Muscle of arm (tissue), 14 donors: ENCODE results near the gene AGTRAP. TPM values are rescaled to one million over a fixed set of nuclear protein-coding genes. Genes with fewer than 3 reads are reported as not detected.

Experiments
- DNase-seq: peaks from one replicate; pipeline ENCODE4 v3.0.0-alpha.2; 2013
- long read RNA-seq, 11 donors: transcript quantifications; one replicate each; lab custom pipeline, GENCODE V29; 2026
- polyA plus RNA-seq, 12 donors: library from polyadenylated mRNA; unstranded; fragments of 120-200 nt; gene quantifications; one replicate each; pipeline ENCODE4 v1.2.1, GENCODE V29; 2013; ENCODE audit not compliant: insufficient read length in 12 of 12

Gene AGTRAP
- polyA plus RNA-seq, result 10 to 100 TPM in 11 of 12 donors, not detected in 1; 14.0 to 24.3 (median 16.7) TPM
- long read RNA-seq, donor 1, transcript AGTRAP-201 (5 exons, 1,107 nt), result major isoform, 13 of 16 reads
- long read RNA-seq, donor 1, partial matches to known transcripts, result 0 of 16 reads
- long read RNA-seq, donor 1, other reads (novel, unspliced or antisense), result 0 of 16 reads
- long read RNA-seq, donor 2, transcript AGTRAP-201 (5 exons, 1,107 nt), result major isoform, 10 of 21 reads
- long read RNA-seq, donor 2, partial matches to known transcripts, result 9 of 21 reads
- long read RNA-seq, donor 2, other reads (novel, unspliced or antisense), result 0 of 21 reads
- long read RNA-seq, donor 3, transcript AGTRAP-201 (5 exons, 1,107 nt), result major isoform, 5 of 5 reads
- long read RNA-seq, donor 3, partial matches to known transcripts, result 0 of 5 reads
- long read RNA-seq, donor 3, other reads (novel, unspliced or antisense), result 0 of 5 reads
- long read RNA-seq, donor 4, transcript AGTRAP-201 (5 exons, 1,107 nt), result major isoform, 6 of 7 reads
- long read RNA-seq, donor 4, partial matches to known transcripts, result 0 of 7 reads
- long read RNA-seq, donor 4, other reads (novel, unspliced or antisense), result 0 of 7 reads
- long read RNA-seq, donor 5, transcript AGTRAP-203 (5 exons, 1,100 nt), result minor isoform, 5 of 38 reads
- long read RNA-seq, donor 5, transcript AGTRAP-201 (5 exons, 1,107 nt), result major isoform, 23 of 38 reads
- long read RNA-seq, donor 5, partial matches to known transcripts, result 10 of 38 reads
- long read RNA-seq, donor 5, other reads (novel, unspliced or antisense), result 0 of 38 reads
- long read RNA-seq, donor 6, transcript AGTRAP-201 (5 exons, 1,107 nt), result major isoform, 7 of 7 reads
- long read RNA-seq, donor 6, partial matches to known transcripts, result 0 of 7 reads
- long read RNA-seq, donor 6, other reads (novel, unspliced or antisense), result 0 of 7 reads
- long read RNA-seq, donor 7, transcript AGTRAP-201 (5 exons, 1,107 nt), result major isoform, 9 of 10 reads
- long read RNA-seq, donor 7, partial matches to known transcripts, result 0 of 10 reads
- long read RNA-seq, donor 7, other reads (novel, unspliced or antisense), result 0 of 10 reads
- long read RNA-seq, donor 8, transcript AGTRAP-201 (5 exons, 1,107 nt), result major isoform, 6 of 15 reads
- long read RNA-seq, donor 8, partial matches to known transcripts, result 5 of 15 reads
- long read RNA-seq, donor 8, other reads (novel, unspliced or antisense), result 0 of 15 reads
- long read RNA-seq, donor 9, transcript AGTRAP-201 (5 exons, 1,107 nt), result major isoform, 6 of 6 reads
- long read RNA-seq, donor 9, partial matches to known transcripts, result 0 of 6 reads
- long read RNA-seq, donor 9, other reads (novel, unspliced or antisense), result 0 of 6 reads
- long read RNA-seq, donor 10, transcript AGTRAP-201 (5 exons, 1,107 nt), result major isoform, 12 of 13 reads
- long read RNA-seq, donor 10, partial matches to known transcripts, result 0 of 13 reads
- long read RNA-seq, donor 10, other reads (novel, unspliced or antisense), result 0 of 13 reads
- long read RNA-seq, donor 11, transcript AGTRAP-201 (5 exons, 1,107 nt), result major isoform, 7 of 8 reads
- long read RNA-seq, donor 11, partial matches to known transcripts, result 0 of 8 reads
- long read RNA-seq, donor 11, other reads (novel, unspliced or antisense), result 0 of 8 reads

GRCh38 chr1:11735854-11736745 lies at the start of gene AGTRAP:
Gene AGTRAP, plus strand, starts transcription at chr1:11736136. Its CDS starts 73 bp downstream, at chr1:11736209.
- peak; percentile 97 for DNase-seq

GRCh38 chr1:11688506-11688905 lies 47.4 kb upstream of the AGTRAP start:
- DNase-seq, result no peak

- DNase-seq, result no peak
Measured at GRCh38 chr1:11690397-11691301, 45.3 kb upstream of the AGTRAP start.

- DNase-seq, result no peak
Measured at GRCh38 chr1:11691302-11691914, 44.5 kb upstream of the AGTRAP start, which contains the start of gene DRAXIN. Gene DRAXIN, plus strand, starts transcription at chr1:11691710. Its CDS starts 14,549 bp downstream, at chr1:11706259.

- no peak for DNase-seq
Measured at GRCh38 chr1:11691928-11692711, 43.8 kb upstream of the AGTRAP start.

- no peak for DNase-seq
Measured at GRCh38 chr1:11693024-11693590, 42.8 kb upstream of the AGTRAP start.

GRCh38 chr1:11693917-11694316 lies 42.0 kb upstream of the AGTRAP start:
- no peak for DNase-seq

GRCh38 chr1:11695861-11696260 lies 40.1 kb upstream of the AGTRAP start:
- DNase-seq, result no peak

GRCh38 chr1:11697188-11697892 lies 38.6 kb upstream of the AGTRAP start:
- no peak for DNase-seq

GRCh38 chr1:11697893-11698210 lies 38.1 kb upstream of the AGTRAP start:
- no peak for DNase-seq

- no peak for DNase-seq
Measured at GRCh38 chr1:11700601-11701467, 35.1 kb upstream of the AGTRAP start.

- no peak for DNase-seq
Measured at GRCh38 chr1:11701551-11701961, 34.4 kb upstream of the AGTRAP start.

- no peak for DNase-seq
Measured at GRCh38 chr1:11701981-11702803, 33.7 kb upstream of the AGTRAP start.

- DNase-seq, result no peak
Measured at GRCh38 chr1:11703357-11704193, 32.4 kb upstream of the AGTRAP start.
